ENCODE data around the gene RHBDD1. TPM values are rescaled to one million over a fixed set of nuclear protein-coding genes. Genes with fewer than 3 reads are reported as not detected.

Gene RHBDD1
- total and polyA plus RNA-seq, 2 experiments from 2014 or later: 20.1 to 20.9 TPM

GRCh38 chr2:226873826-226874225 lies 38.0 kb downstream of the RHBDD1 start:
- Histone ChIP-seq H3K79me2 (no peaks in the 10 kb centered on the region), H4K20me1 (ENCODE audit: insufficient read depth, poor library complexity, severe bottlenecking) (no peaks in the 10 kb centered on the region), H3K27ac (no peak overlapping the region), H3K27me3 (no peaks in the 10 kb centered on the region), H3K4me3 (no peak overlapping the region), H3K9me3 (ENCODE audit: low read depth) (no peaks in the 10 kb centered on the region), H2AFZ (no peak overlapping the region), H3K36me3 (replicated peaks; ENCODE audit: insufficient read depth, low read depth) (no peaks in the 10 kb centered on the region), H3K4me2 (no peak overlapping the region), H3K9me2 (replicated peaks; ENCODE audit: insufficient read depth) (no peaks in the 10 kb centered on the region), H3K4me1 (ENCODE audit: insufficient read depth) (no peaks in the 10 kb centered on the region)
- 94% methylated on average over 1 of the region's 1 CpG for WGBS (ENCODE audit: low lambda C conversion rate, missing lambda C conversion rate)
- no peak for TF ChIP-seq EZH2phosphoT487 (IDR thresholded peaks at IDR 0.05; ENCODE audit: low read depth, severe bottlenecking, unreplicated experiment)
- TF ChIP-seq CTCF (IDR thresholded peaks at IDR 0.05; ENCODE audit: poor library complexity): no peak
- TF ChIP-seq EZH2 (IDR thresholded peaks at IDR 0.05; ENCODE audit: borderline replicate concordance): no peak
- DNase-seq (ENCODE audit: low spot score): no peak

DNA sequence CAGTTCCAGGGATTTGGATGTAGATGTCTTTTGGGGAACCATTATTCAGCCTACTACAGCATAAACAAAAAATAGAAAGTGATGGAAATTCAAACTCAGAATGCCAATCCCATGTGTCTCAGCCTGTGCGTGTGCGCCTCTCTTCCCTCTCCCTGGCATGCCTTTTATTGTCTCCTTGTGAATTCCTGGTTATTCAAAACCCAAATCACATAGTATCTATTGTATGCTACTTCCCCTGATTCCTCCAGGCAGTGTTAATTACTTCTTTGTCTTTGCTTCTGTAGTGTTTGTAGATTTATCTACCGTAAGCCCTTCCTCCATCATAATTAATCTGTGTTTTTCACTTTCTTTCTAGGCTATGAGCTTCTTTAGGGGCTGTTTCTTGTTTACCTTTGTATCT lies 38.9 kb downstream of the RHBDD1 start:
- Histone ChIP-seq H3K4me3 (no peak overlapping the region), H4K20me1 (ENCODE audit: insufficient read depth, poor library complexity, severe bottlenecking) (no peaks in the 10 kb centered on the region), H3K27me3 (no peaks in the 10 kb centered on the region), H3K79me2 (no peaks in the 10 kb centered on the region), H3K9me3 (ENCODE audit: low read depth) (no peaks in the 10 kb centered on the region), H3K9me2 (replicated peaks; ENCODE audit: insufficient read depth) (no peaks in the 10 kb centered on the region), H3K27ac (no peak overlapping the region), H2AFZ (no peak overlapping the region), H3K4me2 (no peak overlapping the region), H3K36me3 (replicated peaks; ENCODE audit: insufficient read depth, low read depth) (no peaks in the 10 kb centered on the region), H3K4me1 (ENCODE audit: insufficient read depth) (no peaks in the 10 kb centered on the region)
- no peak for DNase-seq (ENCODE audit: low spot score)
- no peak for TF ChIP-seq CTCF (IDR thresholded peaks at IDR 0.05; ENCODE audit: poor library complexity)
- no peak for TF ChIP-seq EZH2phosphoT487 (IDR thresholded peaks at IDR 0.05; ENCODE audit: low read depth, severe bottlenecking, unreplicated experiment)
- TF ChIP-seq EZH2 (IDR thresholded peaks at IDR 0.05; ENCODE audit: borderline replicate concordance): no peak
- WGBS (ENCODE audit: low lambda C conversion rate, missing lambda C conversion rate): 85% methylated on average over 3 of the region's 3 CpGs

DNA sequence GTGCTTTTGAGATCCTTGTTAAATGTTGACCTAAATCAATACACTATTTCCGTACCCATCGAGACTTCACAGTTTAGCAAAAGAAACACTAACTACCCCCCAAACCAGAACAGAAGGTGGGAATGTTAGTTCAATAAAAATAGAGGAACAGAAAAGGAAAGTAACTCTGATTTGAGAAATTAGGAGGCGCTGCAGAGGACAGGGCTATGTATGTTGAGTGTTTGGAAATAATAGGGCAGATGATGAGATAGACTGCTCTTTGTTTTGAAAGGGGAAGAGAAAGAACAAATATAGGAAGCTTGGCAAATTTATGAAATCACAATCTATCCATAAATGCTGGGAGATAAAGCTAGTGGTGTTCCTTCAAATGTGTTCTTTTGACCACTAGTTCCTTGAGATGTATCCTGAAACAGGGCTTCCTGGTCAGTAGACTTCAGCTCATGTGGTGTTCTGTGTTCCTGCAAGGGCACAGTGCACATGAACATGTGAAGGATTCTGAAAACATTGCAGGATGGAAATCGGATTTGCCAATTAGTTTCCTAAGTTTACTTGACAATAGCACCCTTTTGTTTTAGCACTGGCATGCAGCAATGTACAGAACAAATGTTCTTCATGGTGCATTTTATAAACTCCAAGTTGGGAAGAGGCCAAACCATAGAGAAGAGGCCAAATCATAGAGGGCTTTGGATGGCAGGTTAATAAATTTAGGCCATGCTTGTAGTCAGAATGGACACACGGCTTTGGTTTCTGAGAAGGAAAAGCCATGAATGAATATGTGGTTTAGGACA lies 39.8 kb downstream of the RHBDD1 start:
- Histone ChIP-seq H2AFZ (no peak overlapping the region), H3K27me3 (no peaks in the 10 kb centered on the region), H3K27ac (no peak overlapping the region), H3K9me2 (replicated peaks; ENCODE audit: insufficient read depth) (no peaks in the 10 kb centered on the region), H3K36me3 (replicated peaks; ENCODE audit: insufficient read depth, low read depth) (no peaks in the 10 kb centered on the region), H3K4me1 (ENCODE audit: insufficient read depth) (no peaks in the 10 kb centered on the region), H3K79me2 (no peaks in the 10 kb centered on the region), H3K4me2 (no peak overlapping the region), H4K20me1 (ENCODE audit: insufficient read depth, poor library complexity, severe bottlenecking) (no peaks in the 10 kb centered on the region), H3K9me3 (ENCODE audit: low read depth) (no peaks in the 10 kb centered on the region), H3K4me3 (no peak overlapping the region)
- WGBS (ENCODE audit: low lambda C conversion rate, missing lambda C conversion rate): 94% methylated on average over 5 of the region's 5 CpGs
- TF ChIP-seq EZH2 (IDR thresholded peaks at IDR 0.05; ENCODE audit: borderline replicate concordance) (no peak), CTCF (IDR thresholded peaks at IDR 0.05; ENCODE audit: poor library complexity) (no peak), EZH2phosphoT487 (IDR thresholded peaks at IDR 0.05; ENCODE audit: low read depth, severe bottlenecking, unreplicated experiment) (no peak)
- no peak for DNase-seq (ENCODE audit: low spot score)

Data from hepatocyte (in vitro differentiated cells).